ENCODE results near the gene FXYD2.

FXYD2 gene

GRCh38 chr11:117806846-117807245 lies 17.7 kb downstream of the FXYD2 start:
- no peak for TF ChIP-seq CTCF (IDR thresholded peaks at IDR 0.05; ENCODE audit: control extremely low read depth, extremely low read depth, low read depth, missing control alignments)
- POLR2A ChIA-PET = interaction anchor here (1.1 kb wide), 1 partner anchor 11 kb away, joined by 3 read pairs; no protein-coding TSS in a partner anchor
- no peak for DNase-seq (ENCODE audit: extremely low spot score)
- CTCF ChIA-PET = interaction anchor here (0.7 to 14.4 kb wide), 49 partner anchors 8 to 559 kb away, joined by 3 to 344 read pairs (median 4); partner anchors contain the start of gene FXYD2

- DNase-seq (ENCODE audit: extremely low spot score) = no peak
- ChIA-PET CTCF (interaction anchor here (1.0 to 14.4 kb wide), 5 partner anchors 16 to 248 kb away, joined by 3 to 344 read pairs (median 116); partner anchors contain the start of gene FXYD2), POLR2A (no interaction called here)
- TF ChIP-seq CTCF (IDR thresholded peaks at IDR 0.05; ENCODE audit: control extremely low read depth, extremely low read depth, low read depth, missing control alignments) = no peak
Measured at GRCh38 chr11:117805045-117805444, 19.5 kb downstream of the FXYD2 start.

- ChIA-PET CTCF (interaction anchor here (9.8 to 14.4 kb wide), 3 partner anchors 18 to 249 kb away, joined by 116 to 344 read pairs (median 144); partner anchors contain the start of gene FXYD2), POLR2A (no interaction called here)
- no peak for DNase-seq (ENCODE audit: extremely low spot score)
- TF ChIP-seq CTCF (IDR thresholded peaks at IDR 0.05; ENCODE audit: control extremely low read depth, extremely low read depth, low read depth, missing control alignments) = no peak
Measured at GRCh38 chr11:117803896-117804295, 20.6 kb downstream of the FXYD2 start.

GRCh38 chr11:117799634-117800033 lies 24.9 kb downstream of the FXYD2 start:
- CTCF ChIA-PET = interaction anchor here (0.7 to 14.4 kb wide), 5 partner anchors 22 to 373 kb away, joined by 3 to 344 read pairs (median 10); partner anchors contain the start of gene FXYD2

GRCh38 chr11:117796872-117797529 lies 27.5 kb downstream of the FXYD2 start, which contains the start of gene DSCAML1:
Gene DSCAML1 (minus strand): TSS chr11:117797216. CDS start chr11:117797079, 137 bp downstream.
- no peak for TF ChIP-seq CTCF (IDR thresholded peaks at IDR 0.05; ENCODE audit: control extremely low read depth, extremely low read depth, low read depth, missing control alignments)
- POLR2A ChIA-PET = no interaction called here
- DNase-seq (ENCODE audit: extremely low spot score) = peak; percentile 31
- CTCF ChIA-PET = interaction anchor here (0.7 to 14.4 kb wide), 3 partner anchors 10 to 371 kb away, joined by 4 to 344 read pairs (median 5); partner anchors contain the start of gene FXYD2

More at GRCh38 chr11:117799634-117800033, 24.9 kb downstream of the FXYD2 start:
- TF ChIP-seq CTCF (IDR thresholded peaks at IDR 0.05; ENCODE audit: control extremely low read depth, extremely low read depth, low read depth, missing control alignments) = no peak
- no peak for DNase-seq (ENCODE audit: extremely low spot score)
- POLR2A ChIA-PET = no interaction called here

GRCh38 chr11:117796456-117796871 lies 28.1 kb downstream of the FXYD2 start:
- CTCF ChIA-PET = no interaction called here
- DNase-seq (ENCODE audit: extremely low spot score) = no peak
- POLR2A ChIA-PET = no interaction called here
- no peak for TF ChIP-seq CTCF (IDR thresholded peaks at IDR 0.05; ENCODE audit: control extremely low read depth, extremely low read depth, low read depth, missing control alignments)

Measured in GM10248 (cell line).